K562 (cell line): Measurements from ENCODE around the gene LMO7. TPM values are rescaled to one million over a fixed set of nuclear protein-coding genes. Genes with fewer than 3 reads are reported as not detected.

Experiments used
- ATAC-seq: fragments of 200-7000 bp; cut with Tn5 transposase; 3 replicates; pipeline ENCODE4 v1.9.1; 2020; ENCODE audit warnings: moderate library complexity
- BruUV-seq: library from RNA; stranded (reverse); fragments of 400-500 nt; replicated peaks from 2 replicates; lab custom pipeline; 2021; lab: Mats Ljungman, UMichigan
- CTCF ChIA-PET: fragments of 300-600 bp; formaldehyde crosslinking; extraction: SDS; loops from one replicate; lab custom pipeline; 2021; ENCODE audit warnings: low intra/inter-chr PET ratio; lab: Yijun Ruan, JAX
- POLR2A ChIA-PET: fragments of 300-600, 350-650 bp; sonication (Branson Sonifier 250); formaldehyde crosslinking; extraction: SDS; loops from one replicate; lab custom pipeline; 2021; ENCODE audit warnings: antibody characterized with exemption, inconsistent platforms; lab: Yijun Ruan, JAX
- DNase-seq, 4 experiments: peaks; one replicate each; pipeline versions ENCODE4 v3.0.0 to v3.0.0-alpha.2; 2011 to 2018; ENCODE audit warnings: low spot score in 3 of 4, mixed read lengths in 3 of 4; ENCODE audit errors: extremely low read depth in 1 of 4
- FAIRE-seq: peaks from 2 replicates; lab custom pipeline; 2011; peaks lifted over from hg19 to GRCh38; lab: Jason Lieb, UNC
- H2AFZ ChIP-seq: 2 replicates; pipeline ENCODE4 v1.6.0; 2011; ENCODE audit warnings: low read depth, low read length, control low read depth, inconsistent platforms
- H3K27ac ChIP-seq: fragments of 200-600 bp; 3 replicates; pipeline ENCODE4 v1.8.0; 2011; ENCODE audit warnings: low read depth, mild to moderate bottlenecking, control low read depth, inconsistent platforms, low read length, moderate library complexity, mixed read lengths; ENCODE audit errors: extremely low read depth
- H3K27me3 ChIP-seq, 2 experiments: fragments of 300-600 bp in 1 of 2; 2 replicates in 1 of 2; 3 replicates in 1 of 2; pipeline versions ENCODE4 v1.6.0 to v1.8.0; 2011; ENCODE audit warnings: inconsistent platforms in 2 of 2, low read length in 2 of 2, mild to moderate bottlenecking in 1 of 2, mixed read lengths in 1 of 2, moderate library complexity in 1 of 2; ENCODE audit not compliant: control insufficient read depth in 2 of 2, insufficient read depth in 2 of 2
- H3K36me3 ChIP-seq: fragments of 300-600 bp; 3 replicates; pipeline ENCODE4 v1.8.0; 2011; ENCODE audit warnings: mild to moderate bottlenecking, low read length, inconsistent platforms; ENCODE audit not compliant: control insufficient read depth, insufficient read depth
- H3K4me1 ChIP-seq, 2 experiments: fragments of 200-600 bp in 1 of 2; replicated peaks in 1 of 2; 2 replicates in 1 of 2; 3 replicates in 1 of 2; pipeline versions ENCODE4 v1.5.1 to v1.8.0; 2011; ENCODE audit warnings: inconsistent platforms in 2 of 2, low read length in 2 of 2, mild to moderate bottlenecking in 1 of 2, mixed read lengths in 1 of 2, moderate library complexity in 1 of 2; ENCODE audit not compliant: control insufficient read depth in 2 of 2, insufficient read depth in 2 of 2
- H3K4me2 ChIP-seq: 2 replicates; pipeline ENCODE4 v1.6.1; 2011; ENCODE audit warnings: low read length, control low read depth, inconsistent platforms, mixed read lengths; ENCODE audit not compliant: insufficient read depth
- H3K4me3 ChIP-seq: fragments of 200-600 bp; sonication (generic), shearing (Covaris generic); 2 replicates; pipeline ENCODE4 v1.5.1; 2016; ENCODE audit warnings: control low read depth, inconsistent platforms
- H3K79me2 ChIP-seq: fragments of 200-600 bp; 3 replicates; pipeline ENCODE4 v1.8.0; 2011; ENCODE audit warnings: low read length, inconsistent platforms; ENCODE audit not compliant: control insufficient read depth, insufficient read depth
- H3K9ac ChIP-seq, 2 experiments: 2 replicates each; pipeline versions ENCODE4 v1.6.0 to v1.6.1; 2011; ENCODE audit warnings: low read depth in 2 of 2, low read length in 2 of 2, control low read depth in 1 of 2, inconsistent platforms in 1 of 2, mild to moderate bottlenecking in 1 of 2, mixed read lengths in 1 of 2; ENCODE audit not compliant: insufficient read depth in 1 of 2
- H3K9me1 ChIP-seq: one replicate; pipeline ENCODE4 v1.6.0; 2011; ENCODE audit warnings: inconsistent platforms, mild to moderate bottlenecking, low read length, moderate library complexity; ENCODE audit not compliant: control insufficient read depth, insufficient read depth
- H3K9me3 ChIP-seq: replicated peaks from 2 replicates; pipeline ENCODE4 v1.5.1; 2011; ENCODE audit warnings: low read depth, low read length, inconsistent platforms; ENCODE audit not compliant: control insufficient read depth, insufficient read depth
- H4K20me1 ChIP-seq: replicated peaks from 2 replicates; pipeline ENCODE4 v1.6.1; 2011; ENCODE audit warnings: low read length, inconsistent platforms, mixed read lengths; ENCODE audit not compliant: control insufficient read depth, insufficient read depth
- CCNT2 ChIP-seq: IDR thresholded peaks from 2 replicates; pipeline ENCODE4 v1.6.1; 2011; ENCODE audit warnings: borderline replicate concordance, low read depth, mild to moderate bottlenecking, moderate library complexity, mixed read lengths, low read length; ENCODE audit not compliant: insufficient read length; ENCODE audit errors: extremely low read depth
- CHD2 ChIP-seq: IDR thresholded peaks from 2 replicates; pipeline ENCODE4 v1.6.1; 2011; ENCODE audit warnings: low read depth, low read length
- COPS2 ChIP-seq: fragments of 450-650 bp; conservative IDR thresholded peaks from 2 replicates; pipeline ENCODE4 v1.6.1; 2016; ENCODE audit warnings: mild to moderate bottlenecking, moderate library complexity
- KLF1 ChIP-seq: fragments of 450-650 bp; IDR thresholded peaks from 2 replicates; pipeline ENCODE4 v1.6.1; 2016; ENCODE audit warnings: missing genetic modification characterization, missing compliant biosample characterization
- SMAD4 ChIP-seq: fragments of 250-450 bp; sonication (Bioruptor Pico); conservative IDR thresholded peaks from 2 replicates; pipeline ENCODE4 v1.8.0; 2021; ENCODE audit warnings: inconsistent platforms, mild to moderate bottlenecking, moderate library complexity
- TCF3 ChIP-seq: sonication (generic); formaldehyde crosslinking; IDR thresholded peaks from 2 replicates; pipeline ENCODE4 v1.4.0; 2020; ENCODE audit warnings: mild to moderate bottlenecking, missing genetic modification reagents
- TRIM24 ChIP-seq, 2 experiments: fragments of 450-650 bp; IDR thresholded peaks; 2 replicates each; pipeline ENCODE4 v1.6.1; 2016
- ZNF589 ChIP-seq: fragments of 200-800 bp; sonication (Bioruptor generic); IDR thresholded peaks from 2 replicates; pipeline ENCODE4 v1.6.1; 2016; ENCODE audit warnings: low read depth, missing genetic modification characterization, missing compliant biosample characterization
- ZNF699 ChIP-seq: fragments of 250-450 bp; sonication (Bioruptor Pico); IDR thresholded peaks from 2 replicates; pipeline ENCODE4 v1.8.0; 2021; ENCODE audit warnings: mild to moderate bottlenecking, moderate library complexity; ENCODE audit not compliant: insufficient replicate concordance
- WGBS: fragments of 100-300 bp; shearing (Covaris generic); methylation state at CpG from one replicate; pipeline ENCODE4 v1.1.6; 2016; ENCODE audit warnings: low coverage, mixed read lengths; ENCODE audit not compliant: insufficient coverage; ENCODE audit errors: missing lambda C conversion rate; 5-methylcytosine and 5-hydroxymethylcytosine counted together
- in situ Hi-C: fragments of 300-500 bp; cut with MboI; formaldehyde crosslinking; loops from 4 replicates; pipeline ENCODE4 v1.15.0; 2018; ENCODE audit warnings: inconsistent platforms, mixed read lengths
- intact Hi-C: fragments of 100-400 bp; cut with micrococcal nuclease; formaldehyde crosslinking; loops from 2 replicates; pipeline ENCODE4 v1.14.2; 2022
- polyA plus RNA-seq, 8 experiments: library from polyadenylated mRNA; depleted of rRNA in 4 of 8; stranded (reverse) in 5 of 8; unstranded in 3 of 8; fragments of >200 nt; fragmentation: Nextera tagmentation in 2 of 8; fragmentation: Illumina TruSeq in 1 of 8; extraction: Ambion mirVana in 2 of 8; extraction: Trizol in 1 of 8; gene quantifications; 2 replicates each; pipeline versions ENCODE4 v1.2.1 to v1.2.3, GENCODE V29; 2011 to 2014; ENCODE audit warnings: inconsistent platforms in 1 of 8, missing spikeins in 1 of 8
- total RNA-seq, 7 experiments: library from RNA; depleted of rRNA in 6 of 7; stranded (reverse); fragments of >200 nt in 6 of 7; fragmentation: Illumina TruSeq in 2 of 7; extraction: Trizol in 2 of 7; gene quantifications; 2 replicates each; pipeline versions ENCODE4 v1.2.1 to v1.2.3, GENCODE V29; 2011 to 2021; ENCODE audit warnings: low replicate concordance in 1 of 7

LMO7 gene
- total and polyA plus RNA-seq, 9 of the 15 experiments (the other 6 are each of a cell fraction or from before 2014, with no cell fraction given): 0.42 to 4.3 (median 1.7) TPM

GRCh38 chr13:75904012-75904411 is 267.9 kb downstream of the LMO7 start:
- in situ Hi-C loops: no loop called here
- H3K27me3 ChIP-seq: no peaks in the 10 kb centered on the region
- no peaks in the 10 kb centered on the region; a peak in 1 of 5 replicates for H3K4me1 ChIP-seq
- H3K36me3 ChIP-seq: no peaks in the 10 kb centered on the region
- H3K27ac ChIP-seq: no peak overlapping the region
- no peaks in the 10 kb centered on the region for H4K20me1 ChIP-seq
- DNase-seq: no peak
- no peak overlapping the region for H3K4me2 ChIP-seq
- H3K79me2 ChIP-seq: no peaks in the 10 kb centered on the region
- ChIA-PET CTCF (no interaction called here), POLR2A (no interaction called here)
- H3K9me3 ChIP-seq: no peaks in the 10 kb centered on the region
- TF ChIP-seq TRIM24 (IDR thresholded peaks at IDR 0.05) (no peak), TCF3 (CRISPR knock-in tag) (no peak), ZNF589 (CRISPR knock-in tag) (no peak), KLF1 (tag) (no peak), SMAD4 (CRISPR knock-in tag) (no peak), COPS2 (no peak), ZNF699 (CRISPR knock-in tag) (no peak), CHD2 (no peak), CCNT2 (no peak)
- no peak for ATAC-seq
- WGBS: 53% methylated on average over 2 of the region's 2 CpGs
- no peak overlapping the region for H2AFZ ChIP-seq
- FAIRE-seq: no peak
- intact Hi-C loops: no loop called here
- H3K9me1 ChIP-seq: no peaks in the 10 kb centered on the region
- H3K4me3 ChIP-seq: no peak overlapping the region
- no peak overlapping the region for H3K9ac ChIP-seq
- no TSS peak for BruUV-seq
